Stimulated activated CD4-positive, alpha-beta T cell treated with anti-CD3 and anti-CD28 coated beads, Interleukin-1b, Interleukin-23, amount 100 ng/mL, for 48 hours (primary cell): ENCODE measurements around the gene TRIM64.
"Not testable (repeated sequence)": the region's sequence is repeated elsewhere in the genome, so short reads cannot be mapped to it uniquely, and the experiment has no call there.

Source experiments
- DNase-seq: peaks from one replicate; pipeline ENCODE4 v3.0.0-alpha.2; 2020

Gene TRIM64, protein sequence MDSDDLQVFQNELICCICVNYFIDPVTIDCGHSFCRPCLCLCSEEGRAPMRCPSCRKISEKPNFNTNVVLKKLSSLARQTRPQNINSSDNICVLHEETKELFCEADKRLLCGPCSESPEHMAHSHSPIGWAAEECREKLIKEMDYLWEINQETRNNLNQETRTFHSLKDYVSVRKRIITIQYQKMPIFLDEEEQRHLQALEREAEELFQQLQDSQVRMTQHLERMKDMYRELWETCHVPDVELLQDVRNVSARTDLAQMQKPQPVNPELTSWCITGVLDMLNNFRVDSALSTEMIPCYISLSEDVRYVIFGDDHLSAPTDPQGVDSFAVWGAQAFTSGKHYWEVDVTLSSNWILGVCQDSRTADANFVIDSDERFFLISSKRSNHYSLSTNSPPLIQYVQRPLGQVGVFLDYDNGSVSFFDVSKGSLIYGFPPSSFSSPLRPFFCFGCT

DNA sequence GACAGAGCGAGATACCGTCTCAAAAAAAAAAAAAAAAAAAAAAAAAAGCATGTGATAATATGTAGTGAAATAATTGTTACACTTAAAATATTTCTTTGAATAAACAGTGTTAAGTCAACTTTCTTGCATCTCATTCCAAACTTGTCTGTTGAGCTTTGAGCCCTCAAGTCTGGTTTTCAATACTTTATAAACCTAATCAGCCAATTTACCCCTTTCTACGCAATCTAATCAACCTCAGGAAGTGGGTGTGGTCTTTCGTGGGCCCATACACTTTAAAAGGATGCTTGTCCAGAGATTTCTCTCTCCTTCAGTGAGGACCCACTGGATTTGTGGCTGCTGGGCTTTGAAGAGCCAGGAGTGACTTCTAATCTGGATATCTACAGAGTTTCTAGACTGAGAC, at the start of gene TRIM64:
TSS of gene TRIM64 (plus strand) at position 301 of the 400 bp plus-strand sequence. CDS start 2,467 bp downstream, outside the sequence.
- DNase-seq, result not testable (repeated sequence)

DNA sequence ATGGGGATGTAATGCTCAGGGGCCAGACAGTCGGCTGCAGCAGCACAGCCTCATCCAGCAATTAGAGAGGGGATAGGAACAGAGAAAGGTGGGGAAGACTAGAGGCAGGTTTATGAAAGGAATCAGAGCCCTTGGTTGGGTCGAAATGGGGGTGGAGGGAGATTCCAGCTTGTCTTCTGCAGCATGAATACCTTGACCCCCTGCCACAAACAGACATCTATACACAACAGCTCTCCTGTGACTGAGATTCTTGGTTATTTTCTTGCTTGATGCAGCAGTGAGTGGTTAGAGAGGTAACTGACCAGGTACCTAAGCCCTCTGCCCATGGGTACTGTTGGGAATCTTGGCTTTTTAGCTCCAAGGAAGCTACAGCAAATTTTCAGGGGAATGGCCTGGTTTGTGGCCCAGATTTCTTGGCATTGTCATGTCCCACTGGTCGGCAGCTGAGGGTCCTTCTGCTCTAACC, 43.6 kb upstream of the TRIM64 start, which contains the start of gene TRIM49D1:
TSS of gene TRIM49D1 (minus strand) at position 51 of the 466 bp plus-strand sequence. CDS start 4,535 bp downstream, outside the sequence.
- DNase-seq, result no peak

DNA sequence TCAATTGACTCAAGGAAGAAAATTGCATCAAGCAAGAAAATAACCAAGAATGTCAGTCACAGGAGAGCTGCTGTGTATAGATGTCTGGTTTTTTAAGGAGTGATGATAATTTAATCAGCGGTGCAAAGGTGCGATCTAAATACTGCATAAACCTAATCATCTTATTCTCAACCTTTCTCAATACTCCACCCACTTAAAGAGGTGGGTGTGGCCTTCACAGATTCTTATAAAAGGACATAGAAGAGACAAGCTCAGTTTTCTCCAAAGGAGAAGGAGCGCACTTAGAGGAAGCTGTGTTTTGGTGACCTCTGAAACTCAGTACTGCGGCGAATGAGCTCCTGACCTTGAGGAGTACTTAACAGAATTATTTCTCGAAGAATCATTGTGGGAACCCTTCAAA, 42.1 kb upstream of the TRIM64 start, which contains the start of gene TRIM49D2:
TSS of gene TRIM49D2 (plus strand) at position 301 of the 400 bp plus-strand sequence. CDS start 2,698 bp downstream, outside the sequence.
- DNase-seq, result not testable (repeated sequence)

DNA sequence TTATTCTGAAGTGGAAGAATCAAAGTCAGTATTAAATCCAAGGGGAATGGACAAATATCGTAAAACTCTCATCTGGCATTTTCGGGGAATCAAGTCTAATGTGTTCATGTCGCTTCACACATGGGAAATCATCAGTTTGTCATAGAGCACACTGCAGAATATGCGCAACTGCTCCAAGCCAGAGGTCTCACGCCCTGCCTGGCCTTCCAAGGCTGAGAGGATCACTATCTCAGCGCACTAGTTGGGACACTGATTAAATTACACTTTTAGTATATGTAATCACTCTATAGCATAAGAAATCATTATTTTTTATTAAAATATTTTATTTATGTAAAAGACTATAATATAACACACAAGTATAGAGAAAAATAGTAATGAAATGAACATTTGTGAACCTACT, 5.0 kb upstream of the TRIM64 start:
- not testable (repeated sequence) for DNase-seq
